Measurements from ENCODE around the gene BGLAP. TPM values are rescaled to one million over a fixed set of nuclear protein-coding genes. Genes with fewer than 3 reads are reported as not detected.
A peak's percentile ranks its signal among the peaks of the same experiment; 100 is the strongest.

BGLAP gene
- polyA plus RNA-seq, 1 donor from 2014 or later, result not detected

DNA sequence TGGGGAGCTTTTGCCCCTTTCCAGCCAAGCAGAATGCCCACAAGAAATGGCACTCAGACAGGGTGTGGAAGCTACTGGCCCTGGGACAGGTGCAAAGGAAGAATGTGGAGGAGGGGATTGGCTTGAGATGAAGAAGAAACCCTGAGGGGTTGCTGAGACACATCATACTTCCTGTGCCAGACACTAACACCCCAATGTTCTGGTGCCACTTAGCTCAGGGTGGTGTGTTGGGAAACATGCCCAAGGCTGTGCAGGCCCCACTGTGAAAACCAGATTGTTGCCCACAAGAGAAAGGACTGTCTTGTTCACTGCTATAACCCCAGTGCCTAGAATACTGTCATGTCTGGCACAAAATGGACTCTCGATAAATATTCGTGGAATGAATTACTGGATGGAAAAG lies 15.7 kb downstream of the BGLAP start:
- H3K27me3 Mint-ChIP-seq, result no peaks in the 10 kb centered on the region
- H3K4me1 Mint-ChIP-seq, result no peaks in the 10 kb centered on the region
- peaks cover 5% of the 10 kb centered on the region for H3K36me3 Mint-ChIP-seq
- peaks cover 0 to 1% (median 0%) of the 10 kb centered on the region in 3 donors for H3K9me3 Mint-ChIP-seq
- H3K4me3 Mint-ChIP-seq, result no peak overlapping the region
- no peak overlapping the region for H3K27ac Mint-ChIP-seq

- H3K27me3 Mint-ChIP-seq, result no peaks in the 10 kb centered on the region
- H3K27ac Mint-ChIP-seq, result peak overlapping the region in 2 of 3 donors; percentile 43 to 53
- H3K9me3 Mint-ChIP-seq, result peaks cover 0 to 1% (median 0%) of the 10 kb centered on the region in 3 donors
- no peaks in the 10 kb centered on the region for H3K4me1 Mint-ChIP-seq
- H3K36me3 Mint-ChIP-seq, result peaks cover 8% of the 10 kb centered on the region
- no peak overlapping the region for H3K4me3 Mint-ChIP-seq
Measured at GRCh38 chr1:156258859-156259258, 16.9 kb downstream of the BGLAP start.

- Mint-ChIP-seq H3K9me3 (peaks cover 0 to 1% (median 0%) of the 10 kb centered on the region in 3 donors), H3K4me1 (no peaks in the 10 kb centered on the region), H3K4me3 (no peak overlapping the region), H3K36me3 (peaks cover 6% of the 10 kb centered on the region), H3K27ac (peak overlapping the region in 1 of 3 donors; percentile 97), H3K27me3 (no peaks in the 10 kb centered on the region)
Measured at GRCh38 chr1:156259805-156260204, 17.8 kb downstream of the BGLAP start.

DNA sequence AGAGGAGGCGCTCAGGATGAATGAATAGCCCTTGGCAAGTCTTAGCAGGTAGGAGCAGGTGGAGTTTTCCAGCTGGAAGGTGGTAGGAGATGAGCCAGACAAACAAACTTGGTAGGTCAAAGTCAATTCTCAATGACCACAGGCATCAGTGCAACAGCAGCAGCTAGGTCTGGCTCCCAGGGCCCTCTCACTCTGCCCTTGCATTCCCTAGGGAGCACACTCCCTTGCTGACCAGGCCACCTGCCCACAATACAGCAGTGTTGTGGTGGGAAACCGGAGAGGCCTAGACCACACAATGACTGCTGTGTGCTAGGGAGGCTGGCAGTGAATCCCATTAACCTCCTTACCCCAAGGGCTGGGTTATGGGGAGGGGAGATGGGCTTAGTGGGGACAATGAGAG lies 18.9 kb downstream of the BGLAP start:
- Mint-ChIP-seq H3K9me3 (peaks cover 0 to 1% (median 0%) of the 10 kb centered on the region in 3 donors), H3K4me1 (no peaks in the 10 kb centered on the region), H3K36me3 (peaks cover 9% of the 10 kb centered on the region), H3K27me3 (no peaks in the 10 kb centered on the region), H3K4me3 (no peak overlapping the region), H3K27ac (peak overlapping the region in 1 of 3 donors; percentile 97)

DNA sequence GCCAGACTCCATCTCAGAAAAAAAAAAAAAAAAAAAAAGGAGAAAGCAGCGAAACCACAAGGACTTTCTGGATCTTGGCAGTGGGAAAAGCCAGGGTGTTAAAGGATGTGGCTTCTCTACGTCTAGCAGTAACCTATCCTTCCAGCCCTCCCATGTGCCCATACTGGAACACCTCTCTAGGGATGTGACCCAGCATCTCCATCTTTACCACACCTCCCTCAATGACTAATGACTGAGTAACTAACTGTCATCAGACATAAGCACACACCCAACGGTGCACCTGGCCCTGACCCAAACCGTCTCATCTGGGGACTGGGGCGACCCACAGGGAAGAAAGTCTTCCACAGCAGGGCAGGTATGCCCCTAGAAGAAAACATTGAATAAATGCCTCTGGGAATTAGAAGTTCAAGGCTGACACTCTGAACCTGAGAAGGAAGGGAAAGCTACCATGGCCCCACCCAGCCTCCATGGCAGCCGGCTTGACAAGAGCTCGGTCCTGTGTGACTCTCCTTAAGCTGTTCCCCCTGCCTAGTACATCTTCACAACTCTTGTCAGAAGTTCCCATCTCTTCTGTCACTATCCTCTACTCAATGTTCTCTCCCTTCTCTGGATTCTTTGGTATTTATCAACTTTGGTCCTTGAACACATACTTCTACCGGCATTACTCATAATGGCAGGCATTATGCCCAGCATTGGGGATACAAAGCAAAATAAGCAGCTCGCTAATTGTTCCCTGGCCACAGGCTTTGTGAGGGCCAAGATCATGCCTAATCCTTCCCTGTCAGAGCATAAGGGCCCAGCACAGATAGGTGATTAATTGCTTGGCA lies 20.7 kb downstream of the BGLAP start:
- no peaks in the 10 kb centered on the region for H3K4me1 Mint-ChIP-seq
- no peak overlapping the region for H3K4me3 Mint-ChIP-seq
- no peaks in the 10 kb centered on the region for H3K27me3 Mint-ChIP-seq
- peak overlapping the region in 1 of 3 donors; percentile 82 for H3K27ac Mint-ChIP-seq
- peaks cover 8% of the 10 kb centered on the region for H3K36me3 Mint-ChIP-seq
- peaks cover 0 to 1% (median 0%) of the 10 kb centered on the region in 3 donors for H3K9me3 Mint-ChIP-seq

DNA sequence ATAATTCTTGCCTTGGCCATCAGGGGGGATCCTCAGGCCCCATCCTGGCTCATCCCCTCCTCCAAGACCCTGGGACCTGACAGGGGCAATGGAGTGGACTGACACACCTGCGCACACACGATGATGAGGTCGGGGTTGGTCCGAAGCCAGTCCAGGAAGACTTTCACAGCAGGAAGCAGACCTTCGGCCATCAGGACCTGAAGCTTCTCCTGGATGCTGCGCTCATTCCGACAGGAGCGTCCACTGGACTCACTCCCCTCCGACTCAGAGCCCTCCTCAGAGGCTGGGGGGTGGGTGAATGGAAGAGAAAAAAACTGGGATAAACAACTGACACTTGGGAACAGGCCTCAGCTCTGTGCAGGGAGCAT lies 21.3 kb downstream of the BGLAP start:
- Mint-ChIP-seq H3K27ac (no peak overlapping the region), H3K4me3 (no peak overlapping the region), H3K36me3 (peaks cover 8% of the 10 kb centered on the region), H3K27me3 (no peaks in the 10 kb centered on the region), H3K4me1 (no peaks in the 10 kb centered on the region), H3K9me3 (peaks cover 0 to 1% (median 0%) of the 10 kb centered on the region in 3 donors)

DNA sequence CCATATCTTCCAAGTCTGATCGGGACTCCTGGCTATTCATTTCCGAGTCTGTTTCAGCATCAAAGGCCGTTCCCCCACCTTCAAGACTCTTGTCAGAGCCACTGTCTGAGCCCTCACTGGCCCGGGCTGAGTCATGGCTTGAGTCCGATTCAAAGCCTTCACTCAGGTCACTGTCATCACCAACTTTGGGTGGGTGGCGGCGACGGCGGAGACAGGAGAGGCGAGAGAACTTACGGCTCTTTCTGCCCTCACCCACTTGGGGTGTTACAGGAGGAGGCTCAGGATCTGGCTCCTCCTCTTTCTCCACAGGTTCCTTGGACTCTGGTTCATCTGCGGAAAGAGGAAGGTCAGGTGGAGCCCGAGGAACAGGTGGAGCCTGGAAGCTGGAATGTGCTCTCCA lies 24.1 kb downstream of the BGLAP start:
- no peaks in the 10 kb centered on the region for H3K27me3 Mint-ChIP-seq
- H3K4me3 Mint-ChIP-seq, result no peak overlapping the region
- no peaks in the 10 kb centered on the region for H3K9me3 Mint-ChIP-seq
- no peaks in the 10 kb centered on the region for H3K4me1 Mint-ChIP-seq
- peaks cover 7% of the 10 kb centered on the region for H3K36me3 Mint-ChIP-seq
- no peak overlapping the region for H3K27ac Mint-ChIP-seq

- no peaks in the 10 kb centered on the region for H3K9me3 Mint-ChIP-seq
- no peak overlapping the region for H3K4me3 Mint-ChIP-seq
- H3K4me1 Mint-ChIP-seq, result no peaks in the 10 kb centered on the region
- no peak overlapping the region for H3K27ac Mint-ChIP-seq
- H3K36me3 Mint-ChIP-seq, result peaks cover 10% of the 10 kb centered on the region
- H3K27me3 Mint-ChIP-seq, result no peaks in the 10 kb centered on the region
Measured at GRCh38 chr1:156268336-156268735, 26.4 kb downstream of the BGLAP start.

GRCh38 chr1:156270314-156270713 lies 28.3 kb downstream of the BGLAP start:
- H3K36me3 Mint-ChIP-seq, result peaks cover 8% of the 10 kb centered on the region
- H3K4me1 Mint-ChIP-seq, result no peaks in the 10 kb centered on the region
- no peaks in the 10 kb centered on the region for H3K27me3 Mint-ChIP-seq
- no peak overlapping the region for H3K27ac Mint-ChIP-seq
- no peaks in the 10 kb centered on the region for H3K9me3 Mint-ChIP-seq
- H3K4me3 Mint-ChIP-seq, result no peak overlapping the region

DNA sequence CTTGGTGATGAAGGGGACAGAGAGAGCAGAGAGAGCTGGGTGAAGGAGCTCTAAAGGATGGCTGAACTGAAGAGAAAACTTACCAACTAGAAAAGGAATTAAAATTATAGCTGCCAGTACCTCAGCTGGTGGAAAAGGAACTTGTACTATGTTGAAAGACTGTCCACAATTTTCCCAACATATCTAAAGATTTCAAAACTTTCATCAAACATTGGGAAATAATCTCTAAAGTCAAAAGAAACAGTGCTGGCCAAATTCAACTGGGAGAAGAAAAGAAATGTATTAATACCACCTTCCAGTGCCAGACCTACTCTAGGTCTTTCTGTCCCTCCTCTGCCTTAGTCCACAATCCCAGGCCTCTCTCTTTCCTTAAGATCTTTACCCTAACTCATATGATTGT lies 34.5 kb downstream of the BGLAP start:
- H3K27me3 Mint-ChIP-seq, result no peaks in the 10 kb centered on the region
- no peak overlapping the region for H3K4me3 Mint-ChIP-seq
- H3K27ac Mint-ChIP-seq, result no peak overlapping the region
- H3K4me1 Mint-ChIP-seq, result peaks cover 11 to 18% (median 15%) of the 10 kb centered on the region in 3 donors
- H3K36me3 Mint-ChIP-seq, result peaks cover 6% of the 10 kb centered on the region
- H3K9me3 Mint-ChIP-seq, result no peaks in the 10 kb centered on the region

- H3K9me3 Mint-ChIP-seq, result no peaks in the 10 kb centered on the region
- no peaks in the 10 kb centered on the region for H3K27me3 Mint-ChIP-seq
- H3K4me3 Mint-ChIP-seq, result no peak overlapping the region
- H3K27ac Mint-ChIP-seq, result peak overlapping the region in 1 of 3 donors; percentile 82
- H3K36me3 Mint-ChIP-seq, result peaks cover 6% of the 10 kb centered on the region
- peaks cover 12 to 21% (median 18%) of the 10 kb centered on the region in 3 donors for H3K4me1 Mint-ChIP-seq
Measured at GRCh38 chr1:156276966-156277381, 35.0 kb downstream of the BGLAP start.

- peaks cover 2% of the 10 kb centered on the region for H3K36me3 Mint-ChIP-seq
- H3K9me3 Mint-ChIP-seq, result peaks cover 0 to 2% (median 0%) of the 10 kb centered on the region in 3 donors
- H3K4me1 Mint-ChIP-seq, result peaks cover 24 to 34% (median 32%) of the 10 kb centered on the region in 3 donors
- H3K27me3 Mint-ChIP-seq, result no peaks in the 10 kb centered on the region
- peak overlapping the region; percentile 22 to 95 (median 47) for H3K27ac Mint-ChIP-seq
- H3K4me3 Mint-ChIP-seq, result peak overlapping the region in 2 of 4 donors; percentile 34 to 98
Measured at GRCh38 chr1:156279837-156280236, 37.9 kb downstream of the BGLAP start.

DNA sequence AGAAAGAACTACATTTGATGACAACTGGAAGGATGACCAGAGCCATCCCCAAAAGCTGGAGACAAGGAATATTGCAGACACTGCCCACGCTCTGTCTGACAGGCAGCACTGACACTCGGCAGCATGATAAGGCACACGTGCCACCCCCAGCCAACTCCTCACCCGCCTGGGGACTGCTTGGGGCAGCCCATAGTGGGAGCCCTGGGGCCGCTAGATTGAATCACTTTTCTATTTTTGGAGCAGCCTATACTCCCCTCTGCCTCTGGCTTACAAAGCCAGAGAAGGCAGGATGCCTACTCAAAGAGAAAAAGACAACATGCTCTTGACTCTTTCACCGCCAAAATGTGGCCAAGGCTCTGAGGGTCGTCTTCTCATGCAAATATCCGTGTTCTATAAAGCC lies 39.3 kb downstream of the BGLAP start:
- peaks cover 24 to 34% (median 32%) of the 10 kb centered on the region in 3 donors for H3K4me1 Mint-ChIP-seq
- H3K27me3 Mint-ChIP-seq, result no peaks in the 10 kb centered on the region
- peak overlapping the region; percentile 59 to 95 (median 91) for H3K27ac Mint-ChIP-seq
- H3K36me3 Mint-ChIP-seq, result peaks cover 2% of the 10 kb centered on the region
- peak overlapping the region; percentile 94 to 98 (median 96) for H3K4me3 Mint-ChIP-seq
- H3K9me3 Mint-ChIP-seq, result peaks cover 0 to 2% (median 0%) of the 10 kb centered on the region in 3 donors

GRCh38 chr1:156281693-156282478 lies 39.9 kb downstream of the BGLAP start:
- no peaks in the 10 kb centered on the region for H3K27me3 Mint-ChIP-seq
- peak overlapping the region; percentile 94 to 98 (median 96) for H3K4me3 Mint-ChIP-seq
- peaks cover 24 to 34% (median 32%) of the 10 kb centered on the region in 3 donors for H3K4me1 Mint-ChIP-seq
- peaks cover 2% of the 10 kb centered on the region for H3K36me3 Mint-ChIP-seq
- peaks cover 0 to 2% (median 0%) of the 10 kb centered on the region in 3 donors for H3K9me3 Mint-ChIP-seq
- peak overlapping the region; percentile 91 to 95 (median 94) for H3K27ac Mint-ChIP-seq
